GM23338 (cell line): ENCODE data around the gene MTHFR. TPM values are rescaled to one million over a fixed set of nuclear protein-coding genes. Genes with fewer than 3 reads are reported as not detected.

Source experiments
- ATAC-seq: fragments of 200-7000 bp; cut with Tn5 transposase; 3 replicates; pipeline ENCODE4 v1.9.1; 2020
- DNase-seq: peaks from one replicate; pipeline ENCODE4 v3.0.0-alpha.2; 2015; ENCODE audit warnings: low spot score
- H2AFZ ChIP-seq: fragments of 200-600 bp; sonication (generic); 2 replicates; pipeline ENCODE4 v1.8.0; 2016; ENCODE audit warnings: antibody characterized with exemption, mild to moderate bottlenecking, moderate library complexity
- H3F3A ChIP-seq: fragments of 200-600 bp; sonication (generic); replicated peaks from 2 replicates; pipeline ENCODE4 v1.8.0; 2017; ENCODE audit warnings: antibody characterized with exemption, mixed run types, low read depth
- H3K27ac ChIP-seq: fragments of 200-600 bp; sonication (generic); 2 replicates; pipeline ENCODE4 v1.6.1; 2016; ENCODE audit warnings: low read depth
- H3K27me3 ChIP-seq: fragments of 200-600 bp; sonication (generic); 2 replicates; pipeline ENCODE4 v1.8.0; 2016; ENCODE audit warnings: mild to moderate bottlenecking, mixed run types, moderate library complexity; ENCODE audit not compliant: insufficient read depth
- H3K36me3 ChIP-seq: fragments of 200-600 bp; sonication (generic); 2 replicates; pipeline ENCODE4 v1.8.0; 2016; ENCODE audit warnings: mild to moderate bottlenecking; ENCODE audit not compliant: insufficient read depth
- H3K4me1 ChIP-seq: fragments of 200-600 bp; sonication (generic); 2 replicates; pipeline ENCODE4 v1.8.0; 2016; ENCODE audit warnings: mild to moderate bottlenecking, moderate library complexity; ENCODE audit not compliant: insufficient read depth
- H3K4me2 ChIP-seq: fragments of 200-600 bp; sonication (generic); 2 replicates; pipeline ENCODE4 v1.7.1; 2017; ENCODE audit warnings: mixed run types
- H3K4me3 ChIP-seq: fragments of 200-600 bp; sonication (generic); 2 replicates; pipeline ENCODE4 v1.6.1; 2016; ENCODE audit warnings: mixed run types
- H3K79me2 ChIP-seq: fragments of 200-600 bp; sonication (generic); replicated peaks from 2 replicates; pipeline ENCODE4 v1.8.0; 2017; ENCODE audit warnings: mild to moderate bottlenecking; ENCODE audit not compliant: insufficient read depth
- H3K9me2 ChIP-seq: fragments of 200-600 bp; sonication (generic); 2 replicates; pipeline ENCODE4 v1.8.0; 2017; ENCODE audit not compliant: insufficient read depth
- H4K20me1 ChIP-seq: fragments of 200-600 bp; sonication (generic); replicated peaks from 2 replicates; pipeline ENCODE4 v1.8.0; 2017; ENCODE audit warnings: mild to moderate bottlenecking; ENCODE audit not compliant: insufficient read depth
- H3K27ac Mint-ChIP-seq: 2 replicates; pipeline ENCODE4 v1.8.0; 2020; ENCODE audit warnings: inconsistent platforms, mild to moderate bottlenecking, moderate library complexity, mixed read lengths
- H3K27me3 Mint-ChIP-seq: 3 replicates; pipeline ENCODE4 v1.8.0; 2022; ENCODE audit warnings: low read depth, mild to moderate bottlenecking, moderate library complexity, mixed read lengths, inconsistent platforms; ENCODE audit not compliant: insufficient read depth, poor library complexity
- H3K36me3 Mint-ChIP-seq: 3 replicates; pipeline ENCODE4 v1.8.0; 2021; ENCODE audit warnings: low read depth, mild to moderate bottlenecking, inconsistent platforms, moderate library complexity, mixed read lengths
- H3K4me1 Mint-ChIP-seq: 3 replicates; pipeline ENCODE4 v1.8.0; 2020; ENCODE audit warnings: mild to moderate bottlenecking, inconsistent platforms, mixed read lengths
- H3K4me3 Mint-ChIP-seq: 3 replicates; pipeline ENCODE4 v1.8.0; 2021; ENCODE audit warnings: moderate library complexity, mild to moderate bottlenecking, inconsistent platforms, mixed read lengths
- H3K9me3 Mint-ChIP-seq: 3 replicates; pipeline ENCODE4 v1.8.0; 2020; ENCODE audit warnings: moderate library complexity, mild to moderate bottlenecking, inconsistent platforms, mixed read lengths
- CREB1 ChIP-seq: fragments of 250-450 bp; sonication (Bioruptor Pico); IDR thresholded peaks from 2 replicates; pipeline ENCODE4 v1.5.0; 2020; ENCODE audit warnings: low read depth, mild to moderate bottlenecking, moderate library complexity
- ETS1 ChIP-seq: IDR thresholded peaks from 2 replicates; pipeline ENCODE4 v1.6.1; 2016; ENCODE audit warnings: antibody characterized with exemption
- EZH2 ChIP-seq: fragments of 200-600 bp; sonication (generic); IDR thresholded peaks from one replicate; pipeline ENCODE4 v1.8.0; 2017; ENCODE audit warnings: antibody characterized with exemption, mild to moderate bottlenecking, low read depth; ENCODE audit not compliant: unreplicated experiment
- EZH2phosphoT487 ChIP-seq: fragments of 200-600 bp; sonication (generic); IDR thresholded peaks from one replicate; pipeline ENCODE4 v1.8.1; 2018; ENCODE audit warnings: antibody characterized with exemption; ENCODE audit not compliant: unreplicated experiment
- JUNB ChIP-seq: IDR thresholded peaks from one replicate; pipeline ENCODE4 v1.6.1; 2016; ENCODE audit warnings: antibody characterized with exemption; ENCODE audit not compliant: unreplicated experiment
- NANOG ChIP-seq: IDR thresholded peaks from 2 replicates; pipeline ENCODE4 v1.6.1; 2016; ENCODE audit warnings: antibody characterized with exemption, borderline replicate concordance
- POLR2AphosphoS5 ChIP-seq: IDR thresholded peaks from 2 replicates; pipeline ENCODE4 v1.6.1; 2016; ENCODE audit warnings: antibody characterized with exemption, low read depth
- STAT1 ChIP-seq: IDR thresholded peaks from one replicate; pipeline ENCODE4 v1.6.1; 2016; ENCODE audit warnings: antibody characterized with exemption; ENCODE audit not compliant: unreplicated experiment
- ZNF114 ChIP-seq: fragments of 250-450 bp; sonication (Bioruptor Pico); IDR thresholded peaks from 2 replicates; pipeline ENCODE4 v1.5.0; 2020; ENCODE audit warnings: mild to moderate bottlenecking, moderate library complexity
- ZNF331 ChIP-seq: fragments of 250-450 bp; sonication (Bioruptor Pico); IDR thresholded peaks from 2 replicates; pipeline ENCODE4 v1.5.0; 2020; ENCODE audit warnings: low read depth, mild to moderate bottlenecking, moderate library complexity
- ZNF462 ChIP-seq: fragments of 250-450 bp; sonication (Bioruptor Pico); IDR thresholded peaks from 2 replicates; pipeline ENCODE4 v1.5.0; 2020; ENCODE audit warnings: mild to moderate bottlenecking, moderate library complexity
- polyA plus RNA-seq: library from polyadenylated mRNA; unstranded; fragments of >200 nt; fragmentation: Nextera tagmentation; extraction: Ambion mirVana; gene quantifications from 2 replicates; pipeline ENCODE4 v1.2.1, GENCODE V29; 2016
- total RNA-seq: library from RNA; depleted of rRNA; stranded (reverse); fragments of >200 nt; shearing (Covaris generic); gene quantifications from 2 replicates; pipeline ENCODE4 v1.2.3, GENCODE V29; 2014
- TF ChIP-seq, protein P1 (sequence below): IDR thresholded peaks from one replicate; pipeline ENCODE4 v1.6.1; 2018; ENCODE audit warnings: antibody characterized with exemption; ENCODE audit not compliant: unreplicated experiment

Gene MTHFR
- total and polyA plus RNA-seq, 2 experiments from 2014 or later = 6.9 to 21.6 TPM

GRCh38 chr1:11753555-11754208, 52.1 kb downstream of the MTHFR start (continued):
- TF ChIP-seq EZH2 = no peak

GRCh38 chr1:11752359-11753088, 53.2 kb downstream of the MTHFR start:
- Histone ChIP-seq H4K20me1 (no peaks in the 10 kb centered on the region), H3K4me1 (no peaks in the 10 kb centered on the region; the same call in 1 of the 2 replicates), H3F3A (peaks cover 7% of the 10 kb centered on the region; the same call in 1 of the 2 replicates), H3K27ac (no peak overlapping the region), H2AFZ (no peak overlapping the region), H3K9me2 (no peaks in the 10 kb centered on the region), H3K27me3 (no peaks in the 10 kb centered on the region), H3K36me3 (no peaks in the 10 kb centered on the region; the same call in 1 of the 2 replicates), H3K79me2 (no peaks in the 10 kb centered on the region), H3K4me2 (no peak overlapping the region), H3K4me3 (no peak overlapping the region)
- peaks cover 19% of the 10 kb centered on the region for H3K27me3 Mint-ChIP-seq
- H3K9me3 Mint-ChIP-seq = peaks cover 13% of the 10 kb centered on the region
- ATAC-seq (peak; percentile 12; the same call in 2 of the 3 replicates), DNase-seq (no peak)
- peaks cover 21% of the 10 kb centered on the region for H3K4me1 Mint-ChIP-seq
- no peak overlapping the region for H3K4me3 Mint-ChIP-seq
- no peak overlapping the region for H3K27ac Mint-ChIP-seq
- H3K36me3 Mint-ChIP-seq = peaks cover 13% of the 10 kb centered on the region
- TF ChIP-seq EZH2phosphoT487 = no peak
- TF ChIP-seq ZNF331 (CRISPR knock-in tag) = no peak
- TF ChIP-seq, protein P1, sequence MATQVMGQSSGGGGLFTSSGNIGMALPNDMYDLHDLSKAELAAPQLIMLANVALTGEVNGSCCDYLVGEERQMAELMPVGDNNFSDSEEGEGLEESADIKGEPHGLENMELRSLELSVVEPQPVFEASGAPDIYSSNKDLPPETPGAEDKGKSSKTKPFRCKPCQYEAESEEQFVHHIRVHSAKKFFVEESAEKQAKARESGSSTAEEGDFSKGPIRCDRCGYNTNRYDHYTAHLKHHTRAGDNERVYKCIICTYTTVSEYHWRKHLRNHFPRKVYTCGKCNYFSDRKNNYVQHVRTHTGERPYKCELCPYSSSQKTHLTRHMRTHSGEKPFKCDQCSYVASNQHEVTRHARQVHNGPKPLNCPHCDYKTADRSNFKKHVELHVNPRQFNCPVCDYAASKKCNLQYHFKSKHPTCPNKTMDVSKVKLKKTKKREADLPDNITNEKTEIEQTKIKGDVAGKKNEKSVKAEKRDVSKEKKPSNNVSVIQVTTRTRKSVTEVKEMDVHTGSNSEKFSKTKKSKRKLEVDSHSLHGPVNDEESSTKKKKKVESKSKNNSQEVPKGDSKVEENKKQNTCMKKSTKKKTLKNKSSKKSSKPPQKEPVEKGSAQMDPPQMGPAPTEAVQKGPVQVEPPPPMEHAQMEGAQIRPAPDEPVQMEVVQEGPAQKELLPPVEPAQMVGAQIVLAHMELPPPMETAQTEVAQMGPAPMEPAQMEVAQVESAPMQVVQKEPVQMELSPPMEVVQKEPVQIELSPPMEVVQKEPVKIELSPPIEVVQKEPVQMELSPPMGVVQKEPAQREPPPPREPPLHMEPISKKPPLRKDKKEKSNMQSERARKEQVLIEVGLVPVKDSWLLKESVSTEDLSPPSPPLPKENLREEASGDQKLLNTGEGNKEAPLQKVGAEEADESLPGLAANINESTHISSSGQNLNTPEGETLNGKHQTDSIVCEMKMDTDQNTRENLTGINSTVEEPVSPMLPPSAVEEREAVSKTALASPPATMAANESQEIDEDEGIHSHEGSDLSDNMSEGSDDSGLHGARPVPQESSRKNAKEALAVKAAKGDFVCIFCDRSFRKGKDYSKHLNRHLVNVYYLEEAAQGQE = no peak
- TF ChIP-seq JUNB = no peak
- TF ChIP-seq ETS1 = no peak
- TF ChIP-seq CREB1 (CRISPR knock-in tag) = no peak
- TF ChIP-seq NANOG = no peak
- TF ChIP-seq ZNF462 (CRISPR knock-in tag) = no peak
- no peak for TF ChIP-seq POLR2AphosphoS5
- no peak for TF ChIP-seq EZH2
- no peak for TF ChIP-seq STAT1
- TF ChIP-seq ZNF114 (CRISPR knock-in tag) = no peak
